ENCODE data around the gene ERMAP. TPM values are rescaled to one million over a fixed set of nuclear protein-coding genes. Genes with fewer than 3 reads are reported as not detected.

The ERMAP gene
- total and polyA plus RNA-seq, 9 of the 15 experiments (the other 6 are each of a cell fraction or from before 2014, with no cell fraction given): 8.0 to 31.4 (median 22.5) TPM

GRCh38 chr1:42825036-42825851 lies 8.3 kb downstream of the ERMAP start (continued):
- peak; percentile 19 for TF ChIP-seq RBBP5 (IDR thresholded peaks at IDR 0.05; ENCODE audit: borderline replicate concordance, insufficient read depth, low read length, poor library complexity, severe bottlenecking)
- peak; percentile 99 for TF ChIP-seq CBFA2T3 (IDR thresholded peaks at IDR 0.05)
- TF ChIP-seq TRIM24 (IDR thresholded peaks at IDR 0.05): peak; percentile 88 to 93
- no peak for TF ChIP-seq SNIP1 (IDR thresholded peaks at IDR 0.05; ENCODE audit: low read depth)
- peak; percentile 75 for TF ChIP-seq E2F8 (IDR thresholded peaks at IDR 0.05; ENCODE audit: low read depth, partially characterized antibody)
- TF ChIP-seq HOXB6 (CRISPR knock-in tag; IDR thresholded peaks at IDR 0.05; ENCODE audit: borderline replicate concordance): no peak
- TF ChIP-seq MEF2D (tag; conservative IDR thresholded peaks at IDR 0.05; ENCODE audit: low read depth): peak; percentile 79
- TF ChIP-seq SMAD4 (CRISPR knock-in tag; conservative IDR thresholded peaks at IDR 0.05): peak; percentile 89
- TF ChIP-seq TRIM25 (IDR thresholded peaks at IDR 0.05; ENCODE audit: borderline replicate concordance): no peak
- TF ChIP-seq MGA (IDR thresholded peaks at IDR 0.05): peak; percentile 95
- TF ChIP-seq MAFF (IDR thresholded peaks at IDR 0.05; ENCODE audit: low read length): no peak

Measured in K562 (cell line).